Muscle of back (tissue), 11 donors: Measurements from ENCODE around the gene IL16. TPM values are rescaled to one million over a fixed set of nuclear protein-coding genes. Genes with fewer than 3 reads are reported as not detected.
"Not testable (repeated sequence)": the region's sequence is repeated elsewhere in the genome, so short reads cannot be mapped to it uniquely, and the experiment has no call there.

Source experiments
- DNase-seq, 3 donors: peaks; one replicate each; pipeline versions ENCODE4 v3.0.0 to v3.0.0-alpha.2; 2013
- polyA plus RNA-seq, 10 donors: library from polyadenylated mRNA; unstranded; fragments of 120-200 nt; gene quantifications; one replicate each; pipeline ENCODE4 v1.2.1, GENCODE V29; 2013; ENCODE audit not compliant: insufficient read length in 10 of 10

IL16 gene
- polyA plus RNA-seq, 10 donors, result 5.8 to 15.2 (median 8.1) TPM

- DNase-seq, result no peak
These were observed 115.2 kb downstream of the IL16 start for GRCh38 chr15:81311752-81312464.

GRCh38 chr15:81312790-81313543, 116.3 kb downstream of the IL16 start:
- DNase-seq, result peak in 2 of 3 donors; percentile 55 to 90

GRCh38 chr15:81313686-81314085, 117.0 kb downstream of the IL16 start:
- DNase-seq, result no peak

- no peak for DNase-seq
These were observed 117.7 kb downstream of the IL16 start for GRCh38 chr15:81314378-81314777.

- DNase-seq, result no peak
These were observed 118.9 kb downstream of the IL16 start for GRCh38 chr15:81315452-81316175.

GRCh38 chr15:81316267-81316666, 119.6 kb downstream of the IL16 start:
- no peak for DNase-seq

- DNase-seq, result no peak
These were observed 121.0 kb downstream of the IL16 start for GRCh38 chr15:81317642-81318017.

- no peak for DNase-seq
These were observed 125.0 kb downstream of the IL16 start for GRCh38 chr15:81321667-81322066.

- no peak for DNase-seq
These were observed 126.1 kb downstream of the IL16 start for GRCh38 chr15:81322676-81323253.

- DNase-seq, result no peak
These were observed 126.9 kb downstream of the IL16 start for GRCh38 chr15:81323559-81323943.

GRCh38 chr15:81323944-81324881, 127.5 kb downstream of the IL16 start, which contains the start of gene STARD5:
Gene STARD5, minus strand, starts transcription at chr15:81324141. Its CDS starts 42 bp downstream, at chr15:81324099.
- peak; percentile 97 to 99 (median 98) for DNase-seq

- DNase-seq, result no peak
These were observed 130.0 kb downstream of the IL16 start for GRCh38 chr15:81326466-81327212.

GRCh38 chr15:81327516-81327915, 130.8 kb downstream of the IL16 start:
- DNase-seq, result peak in 1 of 3 donors; percentile 77

- DNase-seq, result no peak
These were observed 132.8 kb downstream of the IL16 start for GRCh38 chr15:81329446-81329845.

- DNase-seq, result no peak
These were observed 133.8 kb downstream of the IL16 start for GRCh38 chr15:81330366-81331090.

GRCh38 chr15:81331141-81331540, 134.5 kb downstream of the IL16 start:
- not testable (repeated sequence) for DNase-seq

- DNase-seq, result no peak
These were observed 134.9 kb downstream of the IL16 start for GRCh38 chr15:81331600-81331999.

- DNase-seq, result no peak
These were observed 135.6 kb downstream of the IL16 start for GRCh38 chr15:81332326-81332725.

GRCh38 chr15:81333363-81333762, 136.7 kb downstream of the IL16 start:
- DNase-seq, result no peak
